ENCODE results near the gene ARHGAP35. TPM values are rescaled to one million over a fixed set of nuclear protein-coding genes. Genes with fewer than 3 reads are reported as not detected.
"Not testable (repeated sequence)": the region's sequence is repeated elsewhere in the genome, so short reads cannot be mapped to it uniquely, and the experiment has no call there.

Gene ARHGAP35
- total and polyA plus RNA-seq, 5 donors from 2014 or later = 3.4 to 47.7 (median 4.7) TPM

DNA sequence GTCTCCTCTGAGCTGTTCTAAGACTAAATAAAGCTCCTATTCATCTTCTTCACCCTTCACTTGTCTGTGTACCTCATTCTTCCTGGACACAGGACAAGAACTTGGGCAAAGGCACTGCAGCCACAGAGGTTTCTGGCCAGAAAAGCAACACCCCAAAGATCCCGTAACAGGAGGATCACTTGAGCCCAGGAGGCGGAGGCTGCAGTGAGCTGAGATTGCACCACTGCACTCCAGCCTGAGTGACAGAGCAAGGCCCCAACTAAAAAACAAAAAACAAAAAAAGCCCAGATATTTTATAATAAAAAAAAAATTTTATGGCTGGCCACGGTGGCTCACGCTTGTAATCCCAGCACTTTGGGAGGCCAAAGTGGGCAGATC, 38.4 kb upstream of the ARHGAP35 start:
- peak overlapping the region; percentile 89 to 95 (median 91) for H3K27ac Mint-ChIP-seq
- peaks cover 11 to 40% (median 20%) of the 10 kb centered on the region in 4 donors for H3K4me1 Mint-ChIP-seq
- H3K9me3 ChIP-seq (ENCODE audit: control insufficient read depth in 2 of 2, low read length in 2 of 2); H3K9me3 Mint-ChIP-seq; H3K36me3 Mint-ChIP-seq; DNase-seq; H3K4me3 ChIP-seq (ENCODE audit: low read depth, low read length); H3K27me3 Mint-ChIP-seq; ATAC-seq (ENCODE audit: low read depth in 2 of 2); H3K36me3 ChIP-seq (ENCODE audit: control insufficient read depth, insufficient read depth, low read length); H3K4me3 Mint-ChIP-seq; H3K27me3 ChIP-seq (ENCODE audit: control insufficient read depth, insufficient read depth, low read length): not testable (repeated sequence)
- H3K4me1 ChIP-seq (ENCODE audit: control insufficient read depth, insufficient read depth, low read length, poor library complexity, severe bottlenecking) = peaks cover 24% of the 10 kb centered on the region
- H3K27ac ChIP-seq (ENCODE audit: insufficient read depth, low read length, poor library complexity, severe bottlenecking) = peak overlapping the region; percentile 69

GRCh38 chr19:46823049-46823448, 37.7 kb upstream of the ARHGAP35 start:
- Histone ChIP-seq H3K27ac (ENCODE audit: insufficient read depth, low read length, poor library complexity, severe bottlenecking) (no peak overlapping the region), H3K9me3 (ENCODE audit: control insufficient read depth in 2 of 2, low read length in 2 of 2) (no peaks in the 10 kb centered on the region), H3K36me3 (ENCODE audit: control insufficient read depth, insufficient read depth, low read length) (no peaks in the 10 kb centered on the region), H3K4me3 (ENCODE audit: low read depth, low read length) (no peak overlapping the region), H3K4me1 (ENCODE audit: control insufficient read depth, insufficient read depth, low read length, poor library complexity, severe bottlenecking) (peaks cover 24% of the 10 kb centered on the region), H3K27me3 (ENCODE audit: control insufficient read depth, insufficient read depth, low read length) (no peaks in the 10 kb centered on the region)
- no peaks in the 10 kb centered on the region for H3K9me3 Mint-ChIP-seq
- no peak overlapping the region for H3K27ac Mint-ChIP-seq
- ATAC-seq (ENCODE audit: low read depth in 2 of 2) (no peak), DNase-seq (no peak)
- H3K4me3 Mint-ChIP-seq = no peak overlapping the region
- no peaks in the 10 kb centered on the region for H3K36me3 Mint-ChIP-seq
- H3K4me1 Mint-ChIP-seq = peaks cover 11 to 40% (median 20%) of the 10 kb centered on the region in 4 donors
- H3K27me3 Mint-ChIP-seq = no peaks in the 10 kb centered on the region

DNA sequence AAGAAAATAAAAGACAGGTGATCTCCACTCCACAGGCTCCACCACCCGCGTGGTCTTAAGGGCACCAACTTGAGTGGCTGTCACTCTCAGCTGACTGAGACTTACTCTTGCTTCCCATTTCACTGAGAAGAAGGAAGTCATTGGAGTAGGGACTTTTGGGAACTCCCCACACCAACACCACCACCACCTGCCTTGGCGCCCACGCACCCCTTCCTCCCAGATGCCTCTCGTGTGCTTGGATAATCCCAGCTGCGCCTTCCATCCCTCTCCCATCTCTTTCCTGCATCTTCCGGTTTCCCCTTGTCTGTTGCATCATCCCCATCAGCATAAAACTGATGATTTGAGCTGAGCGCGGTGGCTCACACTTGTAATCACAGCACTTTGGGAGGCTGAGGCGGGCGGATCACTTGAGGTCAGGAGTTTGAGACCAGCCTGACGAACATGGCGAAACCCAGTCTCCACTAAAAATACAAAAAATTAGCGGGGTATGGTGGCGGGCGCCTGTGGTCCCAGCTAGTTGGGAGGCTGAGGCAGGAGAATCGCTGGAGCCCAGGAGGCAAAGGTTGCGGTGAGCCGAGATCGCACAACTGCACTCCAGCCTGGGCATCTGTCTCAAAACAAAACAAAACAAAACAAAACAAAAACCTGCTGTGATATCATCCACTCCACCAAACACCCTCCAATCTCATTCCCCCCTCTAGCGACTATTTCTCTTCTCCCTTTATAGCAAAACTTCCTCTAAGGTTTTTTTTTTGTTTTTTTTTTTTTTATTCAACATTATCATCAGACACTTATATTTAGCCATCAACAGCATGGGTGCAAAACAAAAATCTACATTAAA, 35.7 kb upstream of the ARHGAP35 start:
- H3K27ac Mint-ChIP-seq = peak overlapping the region in 2 of 3 donors; percentile 57 to 78
- peak in 2 of 3 donors; percentile 33 to 38 for DNase-seq
- H3K4me1 ChIP-seq (ENCODE audit: control insufficient read depth, insufficient read depth, low read length, poor library complexity, severe bottlenecking) = peaks cover 23% of the 10 kb centered on the region
- H3K4me1 Mint-ChIP-seq = peaks cover 10 to 28% (median 18%) of the 10 kb centered on the region in 4 donors
- no peak for ATAC-seq (ENCODE audit: low read depth in 2 of 2)
- no peaks in the 10 kb centered on the region for H3K36me3 Mint-ChIP-seq
- no peak overlapping the region for H3K4me3 ChIP-seq (ENCODE audit: low read depth, low read length)
- no peaks in the 10 kb centered on the region for H3K36me3 ChIP-seq (ENCODE audit: control insufficient read depth, insufficient read depth, low read length)
- peak overlapping the region in 1 of 4 donors; percentile 70 for H3K4me3 Mint-ChIP-seq
- H3K27me3 Mint-ChIP-seq = no peaks in the 10 kb centered on the region
- H3K27ac ChIP-seq (ENCODE audit: insufficient read depth, low read length, poor library complexity, severe bottlenecking) = no peak overlapping the region
- H3K9me3 ChIP-seq (ENCODE audit: control insufficient read depth in 2 of 2, low read length in 2 of 2) = no peaks in the 10 kb centered on the region
- H3K27me3 ChIP-seq (ENCODE audit: control insufficient read depth, insufficient read depth, low read length) = no peaks in the 10 kb centered on the region
- no peaks in the 10 kb centered on the region for H3K9me3 Mint-ChIP-seq

DNA sequence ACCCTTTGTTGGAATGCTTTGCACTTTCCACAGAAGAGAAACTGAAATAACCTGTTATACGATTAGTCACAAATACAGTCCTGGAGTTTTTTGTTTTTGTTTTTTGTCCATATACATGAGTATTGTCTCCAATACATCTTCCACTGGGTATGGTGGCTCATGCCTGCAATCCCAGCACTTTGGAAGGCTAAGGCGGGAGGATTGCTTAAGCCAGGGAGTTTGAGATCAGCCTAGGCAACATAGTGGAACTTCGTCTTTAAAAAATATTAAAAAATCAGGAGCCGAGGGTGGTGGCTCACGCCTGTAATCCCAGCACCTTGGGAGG, 35.1 kb upstream of the ARHGAP35 start:
- H3K27ac Mint-ChIP-seq = peak overlapping the region in 1 of 3 donors; percentile 57

GRCh38 chr19:46828484-46828883, 32.3 kb upstream of the ARHGAP35 start:
- Histone ChIP-seq H3K9me3 (ENCODE audit: control insufficient read depth in 2 of 2, low read length in 2 of 2) (no peaks in the 10 kb centered on the region), H3K36me3 (ENCODE audit: control insufficient read depth, insufficient read depth, low read length) (no peaks in the 10 kb centered on the region), H3K4me3 (ENCODE audit: low read depth, low read length) (no peak overlapping the region), H3K27me3 (ENCODE audit: control insufficient read depth, insufficient read depth, low read length) (no peaks in the 10 kb centered on the region), H3K27ac (ENCODE audit: insufficient read depth, low read length, poor library complexity, severe bottlenecking) (no peak overlapping the region), H3K4me1 (ENCODE audit: control insufficient read depth, insufficient read depth, low read length, poor library complexity, severe bottlenecking) (no peaks in the 10 kb centered on the region)
- ATAC-seq (ENCODE audit: low read depth in 2 of 2) (peak in 1 of 2 donors; percentile 32), DNase-seq (peak in 1 of 3 donors; percentile 35)
- no peak overlapping the region for H3K4me3 Mint-ChIP-seq
- H3K27ac Mint-ChIP-seq = no peak overlapping the region
- H3K36me3 Mint-ChIP-seq = no peaks in the 10 kb centered on the region
- no peaks in the 10 kb centered on the region for H3K9me3 Mint-ChIP-seq
- peaks cover 7% of the 10 kb centered on the region for H3K27me3 Mint-ChIP-seq
- H3K4me1 Mint-ChIP-seq = peaks cover 3 to 8% (median 5%) of the 10 kb centered on the region in 4 donors

More for the DNA sequence above, 35.1 kb upstream of the ARHGAP35 start:
- H3K4me1 ChIP-seq (ENCODE audit: control insufficient read depth, insufficient read depth, low read length, poor library complexity, severe bottlenecking) = peaks cover 17% of the 10 kb centered on the region
- no peaks in the 10 kb centered on the region for H3K27me3 ChIP-seq (ENCODE audit: control insufficient read depth, insufficient read depth, low read length)
- no peaks in the 10 kb centered on the region for H3K9me3 ChIP-seq (ENCODE audit: control insufficient read depth in 2 of 2, low read length in 2 of 2)
- no peak overlapping the region for H3K27ac ChIP-seq (ENCODE audit: insufficient read depth, low read length, poor library complexity, severe bottlenecking)
- Mint-ChIP-seq H3K9me3 (no peaks in the 10 kb centered on the region), H3K36me3 (no peaks in the 10 kb centered on the region), H3K27me3 (peaks cover 1% of the 10 kb centered on the region), H3K4me3 (peak overlapping the region in 1 of 4 donors; percentile 70), H3K4me1 (peaks cover 5 to 23% (median 15%) of the 10 kb centered on the region in 4 donors)
- no peak for ATAC-seq (ENCODE audit: low read depth in 2 of 2)
- no peaks in the 10 kb centered on the region for H3K36me3 ChIP-seq (ENCODE audit: control insufficient read depth, insufficient read depth, low read length)
- no peak overlapping the region for H3K4me3 ChIP-seq (ENCODE audit: low read depth, low read length)
- no peak for DNase-seq

DNA sequence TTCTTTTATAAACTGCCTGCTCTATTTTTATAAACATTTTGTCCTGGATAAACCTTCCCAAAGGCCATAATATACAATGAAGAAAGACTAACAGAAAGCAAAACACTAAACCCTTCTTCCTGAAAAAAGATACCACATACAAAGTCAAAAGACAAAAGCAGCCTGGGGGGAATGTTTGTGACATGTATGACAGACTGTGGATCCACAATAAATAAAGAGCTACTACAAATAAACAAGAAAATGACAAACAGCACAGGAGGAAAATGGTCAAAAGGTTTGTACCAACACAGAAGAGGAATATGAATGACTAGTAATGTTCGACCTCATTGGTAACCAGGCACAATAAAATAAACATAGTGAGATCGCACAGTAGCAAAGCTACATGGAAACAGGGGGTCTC, 29.9 kb upstream of the ARHGAP35 start:
- no peaks in the 10 kb centered on the region for H3K36me3 ChIP-seq (ENCODE audit: control insufficient read depth, insufficient read depth, low read length)
- no peaks in the 10 kb centered on the region for H3K27me3 ChIP-seq (ENCODE audit: control insufficient read depth, insufficient read depth, low read length)
- H3K36me3 Mint-ChIP-seq = no peaks in the 10 kb centered on the region
- H3K4me1 Mint-ChIP-seq = peaks cover 0 to 4% (median 2%) of the 10 kb centered on the region in 4 donors
- ATAC-seq (ENCODE audit: low read depth in 2 of 2) = no peak
- no peak overlapping the region for H3K4me3 Mint-ChIP-seq
- no peak overlapping the region for H3K4me3 ChIP-seq (ENCODE audit: low read depth, low read length)
- no peak overlapping the region for H3K27ac Mint-ChIP-seq
- H3K4me1 ChIP-seq (ENCODE audit: control insufficient read depth, insufficient read depth, low read length, poor library complexity, severe bottlenecking) = no peaks in the 10 kb centered on the region
- H3K9me3 ChIP-seq (ENCODE audit: control insufficient read depth in 2 of 2, low read length in 2 of 2) = no peaks in the 10 kb centered on the region
- H3K27ac ChIP-seq (ENCODE audit: insufficient read depth, low read length, poor library complexity, severe bottlenecking) = no peak overlapping the region
- no peaks in the 10 kb centered on the region for H3K9me3 Mint-ChIP-seq
- DNase-seq = no peak
- peaks cover 7% of the 10 kb centered on the region for H3K27me3 Mint-ChIP-seq

DNA sequence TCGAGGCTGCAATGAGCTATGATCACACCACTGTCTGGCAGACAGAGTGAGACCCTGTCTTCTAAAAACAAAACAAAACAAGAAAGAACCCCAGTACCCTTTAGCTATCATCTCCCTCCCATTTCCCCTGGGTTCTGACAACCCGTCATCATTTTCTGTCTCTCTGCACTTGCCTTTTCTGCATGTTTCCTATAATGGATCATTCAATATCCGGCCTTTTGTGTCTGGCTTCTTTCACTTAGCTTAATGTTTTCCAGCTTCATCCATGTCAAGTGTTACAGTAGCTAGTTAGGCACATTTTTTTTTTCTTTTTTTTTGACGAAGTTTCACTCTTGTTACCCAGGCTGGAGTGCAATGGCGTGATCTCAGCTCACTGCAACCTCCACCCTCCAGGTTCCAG, 26.7 kb upstream of the ARHGAP35 start:
- Histone ChIP-seq H3K4me1 (ENCODE audit: control insufficient read depth, insufficient read depth, low read length, poor library complexity, severe bottlenecking) (no peaks in the 10 kb centered on the region), H3K4me3 (ENCODE audit: low read depth, low read length) (no peak overlapping the region), H3K27me3 (ENCODE audit: control insufficient read depth, insufficient read depth, low read length) (no peaks in the 10 kb centered on the region), H3K9me3 (ENCODE audit: control insufficient read depth in 2 of 2, low read length in 2 of 2) (no peaks in the 10 kb centered on the region), H3K36me3 (ENCODE audit: control insufficient read depth, insufficient read depth, low read length) (peaks cover 5% of the 10 kb centered on the region), H3K27ac (ENCODE audit: insufficient read depth, low read length, poor library complexity, severe bottlenecking) (no peak overlapping the region)
- DNase-seq = no peak
- Mint-ChIP-seq H3K4me1 (peaks cover 0 to 4% (median under 1%) of the 10 kb centered on the region in 4 donors), H3K36me3 (peaks cover 2% of the 10 kb centered on the region), H3K4me3 (no peak overlapping the region), H3K27me3 (peaks cover 7% of the 10 kb centered on the region), H3K27ac (no peak overlapping the region), H3K9me3 (no peaks in the 10 kb centered on the region)
- no peak for ATAC-seq (ENCODE audit: low read depth in 2 of 2)

DNA sequence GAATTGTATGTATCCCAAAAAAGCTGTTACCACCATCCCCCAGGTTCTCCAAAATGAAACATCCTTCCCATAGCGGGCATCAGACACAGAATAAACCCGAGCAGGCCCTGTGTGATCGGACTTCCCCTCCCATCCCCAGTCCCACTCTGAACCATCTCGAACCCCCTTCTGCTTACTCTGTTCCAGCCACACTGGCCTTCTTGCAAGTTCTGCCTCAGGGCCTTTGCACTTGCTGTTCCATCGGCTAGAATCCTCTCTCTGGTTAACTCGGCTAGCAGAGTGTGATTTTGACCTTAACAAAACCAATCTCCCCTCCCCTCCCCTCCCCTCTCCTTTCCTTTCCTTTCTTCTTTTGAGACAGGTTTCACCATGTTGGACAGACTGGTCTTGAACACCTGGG, 25.8 kb upstream of the ARHGAP35 start:
- Histone ChIP-seq H3K9me3 (ENCODE audit: control insufficient read depth in 2 of 2, low read length in 2 of 2) (no peaks in the 10 kb centered on the region), H3K36me3 (ENCODE audit: control insufficient read depth, insufficient read depth, low read length) (peaks cover 12% of the 10 kb centered on the region), H3K4me1 (ENCODE audit: control insufficient read depth, insufficient read depth, low read length, poor library complexity, severe bottlenecking) (no peaks in the 10 kb centered on the region), H3K27me3 (ENCODE audit: control insufficient read depth, insufficient read depth, low read length) (no peaks in the 10 kb centered on the region), H3K27ac (ENCODE audit: insufficient read depth, low read length, poor library complexity, severe bottlenecking) (no peak overlapping the region), H3K4me3 (ENCODE audit: low read depth, low read length) (no peak overlapping the region)
- DNase-seq (no peak), ATAC-seq (ENCODE audit: low read depth in 2 of 2) (no peak)
- peaks cover 7% of the 10 kb centered on the region for H3K27me3 Mint-ChIP-seq
- no peaks in the 10 kb centered on the region for H3K9me3 Mint-ChIP-seq
- peaks cover 0 to 4% (median 0%) of the 10 kb centered on the region in 4 donors for H3K4me1 Mint-ChIP-seq
- peak overlapping the region in 1 of 3 donors; percentile 43 for H3K27ac Mint-ChIP-seq
- no peak overlapping the region for H3K4me3 Mint-ChIP-seq
- H3K36me3 Mint-ChIP-seq = peaks cover 2% of the 10 kb centered on the region
